Non-pigmented ciliary epithelial cell (primary cell): ENCODE results near the gene SLC9A3.

ENCODE experiments used
- DNase-seq: peaks from one replicate; pipeline ENCODE4 v3.0.0-alpha.2; 2010; ENCODE audit warnings: low read depth

Gene SLC9A3

DNA sequence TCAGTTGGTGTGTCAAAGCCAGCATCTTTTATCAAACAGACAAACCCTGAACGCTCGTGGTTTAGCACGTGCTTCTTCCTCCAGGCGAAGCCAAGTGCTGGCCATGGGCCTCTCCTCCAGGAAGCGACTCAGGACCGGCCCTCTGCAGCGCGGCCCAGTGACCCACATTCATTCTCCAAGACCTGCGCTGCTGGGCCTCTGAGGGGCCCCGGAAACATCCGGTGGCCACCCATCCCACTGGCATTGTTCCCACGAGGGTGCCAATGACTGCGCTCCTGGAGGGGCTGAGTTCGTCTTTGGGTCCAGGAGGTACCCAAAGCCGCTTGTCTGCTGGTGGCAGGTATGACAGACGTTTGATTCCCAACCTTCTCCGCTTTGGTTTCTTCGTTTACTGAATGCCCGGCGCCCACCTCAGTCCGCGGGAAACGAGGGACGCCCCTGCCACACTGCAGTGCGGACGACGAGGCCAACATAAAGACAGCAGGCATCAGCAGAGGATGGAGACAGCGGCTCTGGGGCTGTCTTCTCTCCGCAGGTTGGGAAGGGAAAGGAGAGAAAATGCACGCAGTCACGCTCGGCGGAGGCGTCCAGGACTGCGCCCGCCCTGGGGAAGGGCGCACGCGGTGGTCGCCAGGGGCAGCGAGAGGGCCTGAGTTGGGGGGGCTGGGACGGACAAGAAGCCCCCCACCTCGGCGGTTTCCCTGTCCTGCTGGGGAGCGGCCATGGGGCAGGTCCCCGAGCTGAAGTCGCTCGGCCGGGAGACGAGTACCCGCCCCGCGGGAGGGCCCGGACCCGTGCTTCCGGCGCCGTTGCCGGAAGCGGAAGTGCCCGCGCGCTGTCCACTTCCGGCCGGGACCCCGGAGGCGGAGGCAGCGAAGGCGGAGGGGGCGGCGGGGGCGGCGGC is 81.7 kb downstream of the SLC9A3 start, which contains the start of gene EXOC3:
Gene EXOC3, plus strand, starts transcription at position 842 of the 904 bp plus-strand sequence. CDS start 3,030 bp downstream, outside the sequence.
- DNase-seq, result no peak

DNA sequence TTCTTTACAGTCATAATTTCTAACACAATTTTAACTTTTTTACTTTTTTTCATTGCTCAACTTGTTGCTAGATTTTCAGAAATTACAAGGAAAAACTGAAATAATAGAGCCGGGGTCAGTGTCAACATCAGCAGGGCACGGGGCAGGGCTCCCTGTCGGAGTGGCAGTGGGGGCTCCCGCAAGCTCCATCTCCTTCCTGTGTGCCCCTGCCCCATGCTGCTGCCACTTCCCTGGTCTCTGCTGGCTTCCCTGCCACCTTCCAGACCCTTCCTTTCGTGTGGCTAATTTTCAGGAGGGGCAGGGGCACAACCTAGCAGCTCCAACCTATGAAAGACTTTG is 82.3 kb downstream of the SLC9A3 start:
- no peak for DNase-seq

GRCh38 chr5:440401-441201 is 83.6 kb downstream of the SLC9A3 start:
- DNase-seq, result no peak

DNA sequence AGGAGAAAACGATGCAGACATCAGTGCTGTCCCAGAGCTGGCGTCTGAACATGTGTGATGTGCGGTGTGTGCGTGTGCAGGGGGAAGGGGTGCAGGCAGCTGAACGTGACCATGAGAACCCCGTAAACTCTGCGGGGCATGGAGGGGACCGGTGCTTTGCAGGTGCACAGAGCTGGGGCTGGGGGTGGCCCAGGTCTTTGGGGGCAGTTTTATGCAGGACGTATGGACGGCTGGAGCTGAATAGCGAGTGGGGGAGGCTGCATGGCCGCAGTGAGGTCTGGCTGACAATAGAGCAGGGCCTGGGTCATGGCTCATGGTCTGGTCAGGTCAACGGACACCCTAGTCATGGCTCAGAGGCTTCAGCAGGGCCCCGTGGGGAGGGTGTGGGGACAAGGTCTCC is 84.6 kb downstream of the SLC9A3 start:
- no peak for DNase-seq

DNA sequence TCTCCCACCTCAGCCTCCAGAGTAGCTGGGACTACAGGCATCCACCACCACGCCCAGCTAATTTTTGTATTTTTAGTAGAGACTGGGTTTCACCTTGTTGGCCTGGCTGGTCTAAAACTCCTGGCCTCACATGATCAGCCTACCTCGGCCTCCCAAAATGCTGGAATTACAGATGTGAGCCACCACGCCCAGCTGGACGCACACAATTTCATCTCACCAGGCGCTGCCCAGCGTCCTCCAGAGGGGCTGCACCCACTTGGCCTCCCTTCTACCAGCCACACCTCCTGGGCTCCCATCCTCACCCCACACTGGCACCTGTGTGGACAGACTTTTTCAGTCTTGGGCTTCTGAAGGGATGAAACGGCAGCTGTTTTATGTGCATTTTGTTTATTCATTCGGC is 85.1 kb downstream of the SLC9A3 start:
- DNase-seq, result no peak

DNA sequence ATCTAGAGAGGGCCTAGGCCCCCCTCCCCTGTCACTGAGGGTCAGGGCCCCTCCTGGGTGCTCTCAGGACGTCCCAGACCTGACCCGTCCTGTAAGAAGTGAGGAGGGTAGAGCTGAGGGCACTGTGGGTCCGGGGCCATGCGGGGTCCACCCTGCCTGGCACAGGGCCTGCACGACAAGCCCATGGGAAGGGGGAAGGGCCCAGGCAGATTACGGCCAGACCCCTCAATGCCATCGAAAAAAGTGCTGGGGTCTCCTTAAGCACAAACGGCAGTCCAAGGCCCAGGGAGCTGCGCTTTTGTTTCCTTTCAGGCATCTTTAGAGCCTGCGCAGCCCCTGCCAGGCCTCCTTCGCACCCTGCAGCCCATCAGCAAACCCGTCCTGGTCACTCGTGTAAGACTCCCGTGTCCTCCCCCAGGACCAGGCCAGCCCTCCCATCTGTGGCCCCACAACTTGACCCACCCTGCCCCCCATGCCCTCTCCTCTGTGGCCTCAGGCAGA is 85.7 kb downstream of the SLC9A3 start:
- no peak for DNase-seq

- DNase-seq, result no peak
These were observed 86.9 kb downstream of the SLC9A3 start for GRCh38 chr5:437281-437771.

DNA sequence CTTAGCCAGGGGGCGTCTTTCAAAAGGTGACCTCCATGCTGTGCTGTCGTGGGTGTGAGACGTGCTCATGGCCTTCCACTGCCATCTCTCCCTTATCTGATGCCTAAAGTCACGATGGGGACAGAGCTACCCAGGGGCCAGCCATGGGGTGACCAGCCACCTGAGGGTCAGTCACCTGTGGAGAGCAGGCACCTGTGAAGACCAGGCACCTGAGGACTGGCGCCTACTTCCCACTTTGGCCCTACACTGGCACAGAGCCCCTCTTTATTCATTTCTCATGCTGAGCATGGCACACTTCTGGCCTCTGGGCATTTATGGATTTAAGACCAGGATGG is 87.6 kb downstream of the SLC9A3 start:
- DNase-seq, result no peak

DNA sequence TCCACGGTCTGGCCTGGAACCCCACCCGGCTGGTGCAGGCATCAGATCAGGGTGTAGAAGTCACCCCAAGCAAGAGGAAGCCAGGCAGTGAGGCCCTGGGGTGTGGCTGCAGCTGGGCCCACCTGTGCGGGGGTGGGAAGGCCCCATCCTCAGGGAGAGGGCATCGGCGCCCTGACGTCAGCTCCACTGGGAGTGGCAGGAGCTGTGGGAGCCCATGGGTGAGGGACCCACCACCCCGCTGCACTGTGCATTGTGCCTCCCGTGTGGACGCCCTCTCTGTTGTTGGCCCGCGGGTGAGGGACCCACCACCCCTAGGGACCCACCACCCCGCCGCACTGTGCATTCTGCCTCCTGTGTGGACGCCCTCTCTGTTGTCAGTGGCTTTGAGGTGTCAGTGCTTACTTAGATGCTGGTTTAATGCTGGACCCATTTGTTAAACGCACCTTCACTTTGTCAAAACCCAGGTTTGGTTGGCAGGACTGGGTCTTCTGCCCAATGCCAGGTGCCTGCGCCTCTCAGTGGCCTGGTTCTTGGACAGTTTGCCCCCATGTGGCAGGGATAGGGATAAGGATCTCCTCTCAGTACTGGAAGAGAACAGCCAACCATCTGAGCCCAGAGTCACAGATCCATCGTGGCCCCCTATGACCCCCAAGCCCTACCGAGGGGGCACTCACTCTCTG is 88.1 kb downstream of the SLC9A3 start:
- DNase-seq, result no peak

GRCh38 chr5:435156-435790 is 89.0 kb downstream of the SLC9A3 start:
- no peak for DNase-seq

GRCh38 chr5:434443-435146 is 89.7 kb downstream of the SLC9A3 start:
- DNase-seq, result no peak

DNA sequence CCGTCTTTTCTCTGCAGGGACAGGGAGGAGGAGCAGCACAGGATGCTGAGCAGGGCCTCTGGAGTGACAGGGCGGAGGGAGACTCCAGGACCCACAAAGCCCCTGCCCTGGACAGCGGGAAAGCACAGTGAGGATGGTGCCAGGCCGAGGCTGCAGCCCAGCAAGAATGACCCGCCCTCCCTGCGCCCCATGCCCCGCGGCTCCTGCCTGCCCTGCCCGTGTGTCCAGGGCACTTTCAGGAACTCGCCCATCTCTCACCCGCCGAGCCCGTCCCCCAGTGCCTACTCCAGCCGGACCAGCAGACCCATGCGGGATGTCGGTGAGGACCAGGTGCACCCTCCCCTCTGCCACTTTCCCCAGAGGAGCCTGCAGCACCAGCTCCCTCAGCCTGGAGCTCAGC is 90.4 kb downstream of the SLC9A3 start:
- no peak for DNase-seq

GRCh38 chr5:432928-433791 is 91.1 kb downstream of the SLC9A3 start:
- no peak for DNase-seq

DNA sequence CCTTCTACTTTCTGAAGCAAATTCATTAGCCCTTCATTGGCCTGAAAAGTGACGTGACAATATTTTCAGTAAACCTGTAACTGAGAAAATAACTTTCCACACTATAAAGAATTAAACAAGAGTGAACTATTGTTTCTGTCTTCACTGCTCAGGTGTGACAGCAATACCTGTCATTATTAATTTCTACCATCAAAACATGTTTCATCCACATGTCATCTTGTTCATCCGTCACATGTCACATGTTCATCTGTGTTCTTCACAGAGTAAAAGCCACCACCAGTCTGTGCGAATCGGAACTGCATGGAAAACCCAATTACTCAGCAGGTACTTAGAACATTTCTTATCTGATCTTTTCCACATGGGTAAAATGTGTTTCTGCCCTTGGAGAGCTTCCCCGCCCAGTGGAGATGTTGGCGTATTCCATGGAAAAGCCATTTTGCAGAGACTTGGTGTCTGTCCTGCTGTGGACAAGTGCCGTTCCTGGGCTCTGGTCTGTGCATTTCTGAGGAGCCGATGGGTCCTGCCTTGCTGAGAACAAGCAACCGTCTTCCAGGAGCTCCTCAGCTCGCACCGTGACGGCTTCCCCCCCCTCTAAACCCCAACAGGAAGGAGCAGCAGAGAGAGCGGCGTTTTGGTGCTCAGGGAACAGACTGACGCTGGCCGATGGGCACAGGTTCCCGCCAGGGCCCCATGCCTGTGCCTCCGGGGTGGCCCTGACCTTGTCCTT is 91.9 kb downstream of the SLC9A3 start:
- no peak for DNase-seq

- no peak for DNase-seq
These were observed 92.6 kb downstream of the SLC9A3 start for GRCh38 chr5:431711-432050.

DNA sequence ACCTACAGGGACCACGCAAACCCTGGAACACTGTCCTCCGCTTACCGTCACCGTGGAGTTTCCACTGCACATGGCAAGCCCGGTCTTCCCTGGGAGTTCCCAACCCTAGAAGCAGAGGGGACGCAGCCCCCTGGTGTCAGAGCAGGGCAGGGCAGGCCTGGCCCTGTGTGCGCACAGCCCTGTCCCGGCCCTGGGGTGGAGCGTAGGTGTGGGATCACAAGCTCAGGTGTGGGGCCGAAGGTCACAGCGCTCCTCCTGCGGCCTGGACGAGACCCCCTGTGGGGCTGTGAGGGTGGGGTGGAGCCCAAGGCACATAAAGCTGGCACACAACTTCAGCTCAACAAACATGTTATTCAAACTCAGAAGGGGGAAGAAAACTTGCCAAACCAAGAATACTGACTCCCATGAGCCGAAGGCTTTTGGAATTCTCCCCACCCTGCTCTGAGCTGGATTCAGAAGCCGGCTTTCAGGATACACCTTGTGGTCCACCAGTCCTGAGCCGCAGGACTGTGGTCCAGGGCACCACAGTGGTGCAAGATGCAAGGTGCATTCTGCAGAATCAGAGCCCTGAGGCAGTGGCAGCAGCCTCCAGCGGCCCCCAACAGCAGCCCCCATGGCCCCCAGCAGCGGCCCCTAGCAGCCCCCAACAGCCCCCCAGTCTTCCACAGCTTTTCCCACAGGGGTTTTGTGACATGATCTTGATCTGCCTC is 93.1 kb downstream of the SLC9A3 start:
- no peak for DNase-seq

DNA sequence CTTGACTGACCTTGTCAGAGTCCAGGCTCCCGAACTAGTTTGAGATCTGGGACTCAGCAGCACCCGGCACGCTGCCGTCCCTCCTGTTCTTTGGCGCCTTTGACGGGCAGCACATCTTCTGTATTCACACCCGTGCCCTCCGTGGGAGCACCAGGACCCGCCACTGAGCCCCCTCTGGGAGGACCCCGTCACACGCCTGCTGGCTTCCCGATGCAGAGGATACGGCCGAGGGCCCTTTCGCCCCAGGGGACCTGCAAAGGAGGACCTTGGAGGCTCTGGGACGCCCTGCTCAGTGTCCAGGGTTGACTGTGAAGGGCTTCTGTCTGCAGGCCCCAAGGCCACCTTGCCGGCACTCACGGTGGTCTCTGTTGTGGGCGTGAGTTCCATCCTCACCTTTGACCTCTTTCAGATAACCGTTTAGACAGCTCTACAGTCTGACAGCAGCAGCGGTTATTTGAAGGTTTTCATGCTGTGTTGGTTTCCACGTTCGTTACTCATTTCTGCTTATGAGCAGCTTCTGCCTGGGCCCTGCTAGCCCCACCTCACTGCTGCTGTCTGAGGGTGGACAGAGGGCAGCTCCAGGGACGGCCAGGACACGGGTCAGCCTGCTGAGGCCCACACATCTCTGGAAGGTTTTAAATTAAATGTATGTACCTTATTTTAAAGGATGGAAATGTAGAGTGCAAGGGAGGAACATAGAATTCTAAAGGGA is 93.9 kb downstream of the SLC9A3 start:
- DNase-seq, result no peak

- no peak for DNase-seq
These were observed 94.6 kb downstream of the SLC9A3 start for GRCh38 chr5:429453-430188.
